NOMO-1 treated with dmso at 0.1 percent for 144 hours (cell line): ENCODE data around the gene OTOF.
"Not testable (repeated sequence)": the region's sequence is repeated elsewhere in the genome, so short reads cannot be mapped to it uniquely, and the experiment has no call there.

Experiments used
- DNase-seq: peaks from one replicate; lab custom pipeline; 2025; ENCODE audit not compliant: unreplicated experiment; lab: John Stamatoyannopoulos, UW

Gene OTOF

GRCh38 chr2:26481706-26482105, 3.8 kb upstream of the OTOF start:
- no peak for DNase-seq

DNA sequence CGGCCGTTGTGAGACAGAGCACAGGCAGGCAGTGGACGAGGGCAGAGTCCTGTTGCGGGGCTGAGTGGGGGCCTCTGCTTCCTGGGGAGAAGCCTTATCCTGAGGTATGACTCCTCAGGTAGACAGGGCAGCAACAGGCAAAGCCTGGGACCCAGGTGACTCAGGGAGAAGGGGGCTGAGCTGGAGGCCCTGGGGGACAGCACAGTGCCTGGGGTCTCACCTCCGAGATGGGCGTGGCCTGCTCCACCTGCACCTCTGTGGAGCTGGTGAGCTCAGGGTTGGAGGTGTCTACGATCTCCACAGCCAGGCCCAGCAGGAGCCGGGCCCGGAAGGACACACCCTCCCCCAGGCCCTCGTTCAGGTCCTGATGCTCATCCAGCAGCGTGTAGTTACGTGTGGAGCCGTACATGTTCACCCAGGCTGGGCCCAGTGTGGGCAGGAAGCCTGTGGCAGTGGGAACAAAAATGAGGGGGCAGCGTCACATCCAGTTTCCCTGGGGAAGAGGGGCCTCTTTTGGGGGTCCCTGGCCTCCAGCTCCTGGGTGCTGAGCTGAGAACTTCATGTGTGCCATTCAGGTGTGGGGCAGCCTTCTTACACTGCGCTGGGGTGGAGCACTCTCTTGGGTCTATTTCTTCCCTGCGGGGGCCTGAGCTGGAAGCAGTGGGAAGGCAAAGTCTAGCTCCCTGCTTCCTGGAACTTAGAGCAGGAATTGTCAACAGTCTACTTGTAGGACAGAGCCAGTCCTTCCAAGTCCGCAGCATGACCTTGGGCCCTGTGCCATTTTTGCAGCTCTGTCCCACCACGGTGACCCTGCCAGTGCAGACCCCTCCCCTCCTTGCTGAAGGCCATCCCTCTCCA, 2.9 kb upstream of the OTOF start:
- DNase-seq, result no peak

GRCh38 chr2:26479789-26480565, 2.1 kb upstream of the OTOF start:
- no peak for DNase-seq

GRCh38 chr2:26479131-26479788, 1.3 kb upstream of the OTOF start:
- no peak for DNase-seq

GRCh38 chr2:26478366-26478765, 442 bp upstream of the OTOF start:
- no peak for DNase-seq

DNA sequence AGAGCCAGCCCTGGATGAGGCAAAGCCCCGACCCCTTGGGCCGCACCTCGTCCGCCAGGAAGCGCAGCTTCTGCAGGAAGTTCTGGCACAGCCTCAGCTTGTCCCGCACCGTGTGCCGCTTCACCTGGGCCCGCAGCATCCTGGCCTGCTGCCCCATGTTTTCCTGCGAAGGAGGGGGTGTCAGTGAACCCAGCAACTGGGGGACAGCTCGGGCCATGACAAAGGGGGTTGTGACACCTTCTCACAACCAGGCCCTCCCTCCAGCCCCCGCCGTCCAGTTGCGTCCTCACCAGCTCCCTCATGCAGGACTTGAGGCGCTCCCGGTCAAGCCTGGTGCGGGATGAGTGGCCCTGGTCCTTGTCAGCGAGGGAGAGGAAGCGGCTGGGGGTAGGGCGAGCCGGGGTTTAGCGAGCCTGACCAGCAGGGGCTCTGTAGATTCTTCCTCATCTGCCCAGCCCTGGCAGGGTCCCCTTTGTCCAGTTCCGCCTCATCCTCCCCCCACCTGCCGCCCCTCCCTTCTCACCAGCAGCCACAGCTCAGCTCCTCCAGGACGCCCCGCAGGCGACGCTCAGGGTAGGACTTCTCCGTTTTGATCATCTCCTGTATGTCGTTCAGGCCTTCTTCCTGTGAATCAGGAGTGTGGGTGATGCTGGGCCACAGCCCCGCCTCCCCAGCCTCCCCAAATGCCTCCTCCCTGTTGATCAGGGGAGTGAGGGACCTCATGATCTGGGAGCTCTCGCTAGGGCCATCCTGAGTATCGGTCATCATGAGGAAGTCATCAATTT, 606 bp downstream of the OTOF start:
- peak; percentile 23 for DNase-seq

GRCh38 chr2:26475832-26476501, 2.0 kb downstream of the OTOF start:
- DNase-seq, result no peak

- no peak for DNase-seq
Observed at GRCh38 chr2:26475037-26475436, 2.9 kb downstream of the OTOF start.

DNA sequence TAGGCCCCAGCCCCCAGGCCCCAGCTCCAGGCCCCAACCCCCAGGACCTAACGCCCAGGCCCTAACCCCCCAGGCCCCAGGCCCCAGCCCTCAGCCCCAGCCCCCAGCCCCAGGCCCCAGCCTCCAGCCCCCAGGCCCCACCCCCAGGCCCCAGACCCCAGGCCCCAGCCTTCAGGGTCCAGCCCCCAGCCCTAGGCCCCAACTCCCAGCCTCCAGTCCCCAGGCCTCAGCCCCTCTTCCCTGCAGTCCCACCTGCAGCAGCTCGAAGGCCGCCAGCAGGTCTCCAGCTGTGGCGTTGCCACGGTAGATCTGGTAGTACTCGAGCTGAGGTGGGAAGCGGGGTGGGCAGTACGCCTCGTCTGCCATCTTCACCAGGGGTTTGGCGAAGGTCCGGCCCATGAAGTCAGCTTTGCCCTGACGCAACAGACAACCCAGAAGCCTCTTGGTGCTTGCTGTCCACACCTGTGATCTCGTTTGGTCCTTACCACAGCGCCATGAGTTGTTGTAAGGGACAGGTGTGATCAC, 3.6 kb downstream of the OTOF start:
- no peak for DNase-seq

DNA sequence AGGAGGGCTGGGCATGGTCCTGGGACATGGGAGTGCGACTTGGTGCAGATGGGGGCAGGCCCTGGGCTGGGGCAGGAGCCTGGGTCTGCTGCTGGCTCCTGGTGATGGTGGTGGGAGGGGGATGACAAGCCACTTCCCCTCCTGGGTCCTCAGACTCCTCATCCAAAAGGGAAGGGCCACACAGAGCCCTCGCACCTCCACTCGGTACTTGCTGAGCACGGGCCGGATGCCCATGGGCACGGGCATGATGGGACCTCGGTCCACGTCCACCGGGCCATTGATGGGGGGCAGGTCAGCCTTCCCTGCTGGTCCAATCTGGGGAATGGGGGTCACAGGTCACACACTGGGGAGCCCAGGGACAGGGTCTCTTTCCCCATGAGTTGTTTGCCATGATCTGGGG, 4.1 kb downstream of the OTOF start:
- DNase-seq, result no peak

- no peak for DNase-seq
Observed at GRCh38 chr2:26472821-26473655, 4.9 kb downstream of the OTOF start.

DNA sequence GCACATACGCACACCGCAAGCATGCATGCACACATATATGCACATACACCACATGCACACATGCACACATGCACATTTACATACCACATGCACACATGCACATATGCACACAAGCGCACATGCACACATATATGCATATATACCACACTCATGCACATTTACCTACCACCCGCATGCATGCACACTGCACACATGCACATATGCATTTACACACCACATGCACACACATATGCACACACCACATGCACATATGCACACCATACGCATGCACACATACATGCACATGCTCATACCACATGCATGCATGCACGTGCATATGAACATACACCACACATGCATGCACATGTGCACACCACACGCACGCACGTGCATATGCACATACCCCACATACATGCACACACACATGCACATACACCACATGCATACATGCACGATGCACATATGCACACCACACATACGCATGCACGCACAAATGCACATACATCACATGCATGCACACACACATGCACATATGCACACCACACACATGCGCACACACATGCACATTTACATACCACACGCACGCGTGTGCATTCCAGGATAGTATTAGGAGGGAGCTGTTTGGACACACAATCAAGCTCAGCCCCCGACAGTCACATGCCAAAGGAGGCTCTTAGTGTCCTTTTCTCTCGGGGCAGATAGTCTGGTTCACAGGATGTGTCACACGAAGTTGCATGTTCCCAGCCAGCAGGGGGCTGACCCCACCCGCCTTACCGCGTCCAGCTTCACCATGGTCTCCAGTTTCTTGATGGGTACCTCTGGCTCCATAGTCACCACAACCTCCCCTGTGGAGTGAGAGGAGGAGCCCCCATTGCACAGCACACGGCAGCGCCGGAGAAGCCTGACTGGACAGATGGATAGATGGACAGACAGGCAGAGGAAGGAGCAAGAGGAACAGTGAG, 5.9 kb downstream of the OTOF start:
- no peak for DNase-seq

GRCh38 chr2:26471289-26471688, 6.6 kb downstream of the OTOF start:
- no peak for DNase-seq

DNA sequence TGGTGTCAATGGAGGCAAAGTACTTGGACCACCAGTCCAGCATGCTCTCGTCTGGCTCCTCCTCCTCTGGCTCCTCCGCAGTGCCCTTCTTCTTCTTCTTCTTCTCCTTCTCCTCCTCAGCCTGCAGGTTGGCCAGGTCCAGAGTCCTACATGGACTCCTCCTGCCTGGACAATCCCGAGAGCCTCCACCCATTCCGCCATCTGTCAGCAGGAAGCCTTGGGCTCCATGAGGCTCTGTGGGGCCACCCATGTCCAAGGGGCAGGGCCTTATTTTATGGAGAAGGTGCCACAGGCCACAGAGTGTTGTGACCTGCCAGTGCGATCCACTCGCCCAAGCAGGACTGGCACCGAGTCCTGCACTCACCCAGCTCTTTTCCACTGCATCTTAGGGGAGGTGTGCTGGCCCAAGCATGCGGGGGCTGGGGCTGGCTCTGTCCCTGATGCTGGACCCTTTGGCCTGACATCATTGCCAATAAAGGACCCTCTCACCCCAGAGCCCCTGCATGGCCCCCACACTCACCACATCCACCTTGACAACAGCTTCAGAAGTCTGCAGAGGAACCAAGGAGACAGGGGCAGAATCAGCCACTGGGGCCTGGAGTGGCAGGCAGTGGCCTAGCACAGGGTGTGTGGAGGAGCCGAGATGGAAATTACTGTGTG, 7.2 kb downstream of the OTOF start:
- DNase-seq, result no peak

DNA sequence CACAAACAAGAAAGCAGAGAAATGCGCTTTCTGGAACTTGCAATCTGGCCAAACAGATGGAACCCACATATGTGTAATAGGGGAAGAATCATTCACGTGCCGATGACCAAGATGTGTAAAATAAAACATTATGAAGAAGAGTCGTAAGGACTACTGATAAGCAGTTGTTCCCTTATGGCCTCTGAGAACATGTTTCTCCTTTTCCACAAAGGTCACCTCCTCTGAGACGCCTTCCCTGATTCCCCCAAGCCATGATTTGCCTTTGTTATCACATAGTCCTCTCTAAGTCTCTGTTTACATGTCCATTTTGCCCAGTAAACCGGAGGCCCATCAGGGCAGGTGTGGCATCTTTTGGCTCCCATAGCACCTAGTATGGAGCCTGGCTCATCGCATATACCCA, 8.0 kb downstream of the OTOF start:
- no peak for DNase-seq

- peak; percentile 54 for DNase-seq
Observed at GRCh38 chr2:26469092-26469710, 8.7 kb downstream of the OTOF start.

GRCh38 chr2:26468544-26468943, 9.4 kb downstream of the OTOF start:
- not testable (repeated sequence) for DNase-seq
